NB4 (cell line): ENCODE measurements around the gene LAMC2.

ENCODE experiments used
- DNase-seq: peaks from one replicate; pipeline ENCODE4 v3.0.0; 2010; ENCODE audit warnings: low read depth
- H3K4me3 ChIP-seq: one replicate; pipeline ENCODE4 v1.5.1; 2011; ENCODE audit warnings: mild to moderate bottlenecking, low read depth, low read length, moderate library complexity
- CTCF ChIP-seq: IDR thresholded peaks from one replicate; pipeline ENCODE4 v1.5.1; 2012; ENCODE audit warnings: low read depth, low read length
- MAX ChIP-seq: IDR thresholded peaks from 2 replicates; pipeline ENCODE4 v1.6.1; 2011; ENCODE audit warnings: low read depth, low read length
- MYC ChIP-seq: IDR thresholded peaks from 2 replicates; pipeline ENCODE4 v1.6.1; 2011; ENCODE audit warnings: low read depth, low read length
- POLR2A ChIP-seq: IDR thresholded peaks from 2 replicates; pipeline ENCODE4 v1.6.1; 2011; ENCODE audit warnings: mild to moderate bottlenecking; ENCODE audit not compliant: insufficient read length; ENCODE audit errors: extremely low read depth

The LAMC2 gene

GRCh38 chr1:183259924-183260323 is 73.9 kb downstream of the LAMC2 start:
- DNase-seq = peak; percentile 54
- H3K4me3 ChIP-seq = no peak overlapping the region
- TF ChIP-seq CTCF = no peak
- TF ChIP-seq MAX = 0 out of 2 replicates have a peak, but pooled peaks have one; percentile 17
- TF ChIP-seq MYC = no peak
- no peak for TF ChIP-seq POLR2A

- DNase-seq = no peak
- no peak for TF ChIP-seq CTCF
- no peak overlapping the region for H3K4me3 ChIP-seq
These were observed 76.7 kb downstream of the LAMC2 start for GRCh38 chr1:183262628-183263200.

GRCh38 chr1:183263886-183264602 is 78.0 kb downstream of the LAMC2 start:
- no peak for DNase-seq
- H3K4me3 ChIP-seq = no peak overlapping the region
- no peak for TF ChIP-seq CTCF
- no peak for TF ChIP-seq MAX
- TF ChIP-seq MYC = no peak
- no peak for TF ChIP-seq POLR2A

GRCh38 chr1:183267646-183268431 is 81.8 kb downstream of the LAMC2 start:
- no peak for TF ChIP-seq MYC
- H3K4me3 ChIP-seq = no peak overlapping the region
- DNase-seq = peak; percentile 42

- no peak for DNase-seq
- H3K4me3 ChIP-seq = no peak overlapping the region
- TF ChIP-seq MAX (no peak), CTCF (no peak), MYC (no peak), POLR2A (no peak)
These were observed 84.6 kb downstream of the LAMC2 start for GRCh38 chr1:183270541-183271141.

GRCh38 chr1:183272390-183272848 is 86.4 kb downstream of the LAMC2 start:
- no peak for DNase-seq

More at GRCh38 chr1:183272390-183272848, 86.4 kb downstream of the LAMC2 start:
- no peak overlapping the region for H3K4me3 ChIP-seq
- TF ChIP-seq MYC (no peak), POLR2A (no peak), CTCF (no peak), MAX (no peak)
